H9 (cell line): ENCODE results near the gene PPFIBP1. TPM values are rescaled to one million over a fixed set of nuclear protein-coding genes. Genes with fewer than 3 reads are reported as not detected.

Experiments used
- DNase-seq: peaks from one replicate; pipeline ENCODE4 v3.0.0-alpha.2; 2017
- H2AFZ ChIP-seq: one replicate; pipeline ENCODE4 v1.6.1; 2013; ENCODE audit warnings: mild to moderate bottlenecking, low read length, control low read depth, moderate library complexity
- H2AK5ac ChIP-seq: 2 replicates; pipeline ENCODE4 v1.6.1; 2013; ENCODE audit warnings: low read length, control low read depth, mixed read lengths; ENCODE audit not compliant: insufficient read length
- H2BK120ac ChIP-seq: one replicate; pipeline ENCODE4 v1.6.1; 2013; ENCODE audit warnings: low read depth, mild to moderate bottlenecking, low read length, control low read depth, inconsistent platforms; ENCODE audit not compliant: poor library complexity, severe bottlenecking
- H2BK12ac ChIP-seq: 2 replicates; pipeline ENCODE4 v1.6.1; 2013; ENCODE audit warnings: low read length, control low read depth, mixed read lengths, low read depth; ENCODE audit not compliant: insufficient read length
- H2BK15ac ChIP-seq: 2 replicates; pipeline ENCODE4 v1.6.1; 2013; ENCODE audit warnings: low read depth, low read length, control low read depth
- H2BK20ac ChIP-seq: one replicate; pipeline ENCODE4 v1.6.1; 2013; ENCODE audit warnings: low read depth, mild to moderate bottlenecking, low read length, control low read depth, inconsistent platforms; ENCODE audit not compliant: poor library complexity, severe bottlenecking
- H2BK5ac ChIP-seq: 2 replicates; pipeline ENCODE4 v1.6.1; 2013; ENCODE audit warnings: low read length, control low read depth, mixed read lengths; ENCODE audit not compliant: insufficient read length
- H3K14ac ChIP-seq: 2 replicates; pipeline ENCODE4 v1.6.1; 2013; ENCODE audit warnings: low read length, control low read depth; ENCODE audit not compliant: insufficient read depth
- H3K18ac ChIP-seq: 2 replicates; pipeline ENCODE4 v1.6.1; 2013; ENCODE audit warnings: low read depth, mild to moderate bottlenecking, mixed read lengths, low read length, control low read depth; ENCODE audit not compliant: insufficient read length
- H3K23ac ChIP-seq: 2 replicates; pipeline ENCODE4 v1.6.1; 2013; ENCODE audit warnings: low read length, control low read depth, mixed read lengths, low read depth; ENCODE audit not compliant: insufficient read length
- H3K23me2 ChIP-seq: 2 replicates; pipeline ENCODE4 v1.6.1; 2013; ENCODE audit warnings: low read depth, mild to moderate bottlenecking, mixed read lengths, low read length, control low read depth; ENCODE audit not compliant: insufficient read length, poor library complexity, severe bottlenecking
- H3K27ac ChIP-seq: 2 replicates; pipeline ENCODE4 v1.5.1; 2013; ENCODE audit warnings: low read length, control low read depth, mixed read lengths, low read depth; ENCODE audit not compliant: insufficient read length
- H3K27me3 ChIP-seq: 2 replicates; pipeline ENCODE4 v1.6.1; 2013; ENCODE audit warnings: low read length, control low read depth, inconsistent platforms; ENCODE audit not compliant: insufficient read depth
- H3K4ac ChIP-seq: 2 replicates; pipeline ENCODE4 v1.6.1; 2013; ENCODE audit warnings: low read depth, mild to moderate bottlenecking, control low read depth, inconsistent platforms, low read length, moderate library complexity
- H3K4me1 ChIP-seq: 2 replicates; pipeline ENCODE4 v1.6.1; 2013; ENCODE audit warnings: low read length, control low read depth, inconsistent platforms; ENCODE audit not compliant: insufficient read depth
- H3K4me2 ChIP-seq: 2 replicates; pipeline ENCODE4 v1.6.1; 2013; ENCODE audit warnings: low read length, control low read depth, mixed read lengths; ENCODE audit not compliant: insufficient read length, insufficient read depth
- H3K56ac ChIP-seq: 2 replicates; pipeline ENCODE4 v1.6.1; 2013; ENCODE audit warnings: low read depth, mild to moderate bottlenecking, mixed read lengths, low read length, control low read depth; ENCODE audit not compliant: insufficient read length
- H3K79me1 ChIP-seq: 2 replicates; pipeline ENCODE4 v1.6.1; 2013; ENCODE audit warnings: low read depth, mild to moderate bottlenecking, moderate library complexity, low read length, control low read depth, inconsistent platforms; ENCODE audit not compliant: insufficient read depth, poor library complexity, severe bottlenecking
- H3K79me2 ChIP-seq: 2 replicates; pipeline ENCODE4 v1.6.1; 2013; ENCODE audit warnings: low read length, control low read depth, inconsistent platforms; ENCODE audit not compliant: insufficient read depth
- H3K9ac ChIP-seq: 2 replicates; pipeline ENCODE4 v1.6.1; 2013; ENCODE audit warnings: low read length, control low read depth, mixed read lengths; ENCODE audit not compliant: insufficient read length; ENCODE audit errors: extremely low read depth
- H3K9me3 ChIP-seq: one replicate; pipeline ENCODE4 v1.6.1; 2013; ENCODE audit warnings: low read depth, low read length, inconsistent platforms; ENCODE audit not compliant: control insufficient read depth
- H3T11ph ChIP-seq: one replicate; pipeline ENCODE4 v1.6.1; 2013; ENCODE audit warnings: mild to moderate bottlenecking, low read length, control low read depth, inconsistent platforms
- H4K20me1 ChIP-seq: one replicate; pipeline ENCODE4 v1.6.1; 2013; ENCODE audit not compliant: control insufficient read depth, insufficient read length, insufficient read depth
- H4K5ac ChIP-seq: 2 replicates; pipeline ENCODE4 v1.6.1; 2013; ENCODE audit warnings: low read depth, mild to moderate bottlenecking, mixed read lengths, low read length, control low read depth; ENCODE audit not compliant: insufficient read length
- H4K8ac ChIP-seq: replicated peaks from 2 replicates; pipeline ENCODE4 v1.6.1; 2013; ENCODE audit warnings: low read length, control low read depth, mixed read lengths, low read depth; ENCODE audit not compliant: insufficient read length
- H4K91ac ChIP-seq: 2 replicates; pipeline ENCODE4 v1.6.1; 2013; ENCODE audit warnings: low read depth, mild to moderate bottlenecking, moderate library complexity, mixed read lengths, low read length, control low read depth; ENCODE audit not compliant: insufficient read length
- H3K27ac Mint-ChIP-seq, 3 experiments: 2 replicates in 2 of 3; 3 replicates in 1 of 3; pipeline ENCODE4 v1.8.0; 2020 to 2021; ENCODE audit warnings: mixed read lengths in 3 of 3, mild to moderate bottlenecking in 1 of 3, moderate library complexity in 1 of 3
- H3K27me3 Mint-ChIP-seq: 2 replicates; pipeline ENCODE4 v1.8.0; 2021; ENCODE audit warnings: low read depth, mild to moderate bottlenecking, moderate library complexity, mixed read lengths
- H3K36me3 Mint-ChIP-seq, 3 experiments: 2 replicates in 2 of 3; 3 replicates in 1 of 3; pipeline ENCODE4 v1.8.0; 2020 to 2021; ENCODE audit warnings: low read depth in 3 of 3, mixed read lengths in 3 of 3; ENCODE audit not compliant: insufficient read depth in 1 of 3
- H3K4me1 Mint-ChIP-seq, 2 experiments: 2 replicates each; pipeline ENCODE4 v1.8.0; 2020; ENCODE audit warnings: mixed read lengths in 2 of 2
- H3K4me3 Mint-ChIP-seq, 2 experiments: 2 replicates in 1 of 2; 3 replicates in 1 of 2; pipeline ENCODE4 v1.8.0; 2020 to 2021; ENCODE audit warnings: mild to moderate bottlenecking in 2 of 2, mixed read lengths in 2 of 2, moderate library complexity in 1 of 2
- H3K9me3 Mint-ChIP-seq, 2 experiments: 2 replicates in 1 of 2; 3 replicates in 1 of 2; pipeline ENCODE4 v1.8.0; 2020; ENCODE audit warnings: mild to moderate bottlenecking in 2 of 2, mixed read lengths in 2 of 2, moderate library complexity in 1 of 2
- CTCF ChIP-seq: fragments of 200-600 bp; sonication (generic); conservative IDR thresholded peaks from 3 replicates; pipeline ENCODE4 v1.8.0; 2021; ENCODE audit warnings: antibody characterized with exemption, mild to moderate bottlenecking
- WGBS: extraction: QIAGEN DNeasy Blood & Tissue Kit; methylation state at CpG from one replicate; pipeline ENCODE4 v1.1.7; 2013; ENCODE audit warnings: missing lambda C conversion rate, low lambda C conversion rate, mixed read lengths; ENCODE audit not compliant: insufficient read length; ENCODE audit errors: extremely low coverage; 5-methylcytosine and 5-hydroxymethylcytosine counted together
- total RNA-seq: library from RNA; stranded (reverse); gene quantifications from 2 replicates; pipeline ENCODE4 v1.2.1, GENCODE V29; 2021

Gene PPFIBP1
- total RNA-seq, 1 experiment from 2014 or later: 29.2 TPM

GRCh38 chr12:27555925-27556778, 32.1 kb downstream of the PPFIBP1 start:
- Histone ChIP-seq H3T11ph (no peak overlapping the region), H3K14ac (no peak overlapping the region), H2BK20ac (no peak overlapping the region), H4K91ac (no peak overlapping the region), H3K23ac (no peak overlapping the region), H3K4me2 (no peak overlapping the region), H3K79me2 (no peaks in the 10 kb centered on the region), H3K4me1 (peaks cover 2% of the 10 kb centered on the region; the same call in 1 of the 2 replicates), H2BK120ac (no peak overlapping the region), H2BK15ac (no peak overlapping the region), H2BK5ac (no peak overlapping the region), H3K27me3 (no peaks in the 10 kb centered on the region), H3K23me2 (no peaks in the 10 kb centered on the region), H3K27ac (no peak overlapping the region), H3K9ac (no peak overlapping the region), H3K4ac (no peak overlapping the region), H2AFZ (no peak overlapping the region), H4K5ac (no peak overlapping the region), H3K9me3 (no peaks in the 10 kb centered on the region), H2AK5ac (no peak overlapping the region), H4K8ac (no peak overlapping the region), H3K18ac (no peak overlapping the region), H3K79me1 (no peaks in the 10 kb centered on the region), H4K20me1 (no peaks in the 10 kb centered on the region), H2BK12ac (no peak overlapping the region), H3K56ac (no peak overlapping the region)
- no peaks in the 10 kb centered on the region for H3K36me3 Mint-ChIP-seq
- H3K4me3 Mint-ChIP-seq: no peak overlapping the region
- no peak for TF ChIP-seq CTCF
- no peaks in the 10 kb centered on the region for H3K27me3 Mint-ChIP-seq
- peaks cover 27 to 44% of the 10 kb centered on the region in 2 experiments for H3K4me1 Mint-ChIP-seq
- H3K9me3 Mint-ChIP-seq: no peaks in the 10 kb centered on the region
- no peak for DNase-seq
- no CpG with 5 or more reads among the region's 6 CpGs for WGBS
- H3K27ac Mint-ChIP-seq: peak overlapping the region in 1 of 3 experiments; percentile 64; a peak in 3 of 7 replicates
